Measurements from ENCODE around the gene CTAG1B.

- TF ChIP-seq, protein P1, sequence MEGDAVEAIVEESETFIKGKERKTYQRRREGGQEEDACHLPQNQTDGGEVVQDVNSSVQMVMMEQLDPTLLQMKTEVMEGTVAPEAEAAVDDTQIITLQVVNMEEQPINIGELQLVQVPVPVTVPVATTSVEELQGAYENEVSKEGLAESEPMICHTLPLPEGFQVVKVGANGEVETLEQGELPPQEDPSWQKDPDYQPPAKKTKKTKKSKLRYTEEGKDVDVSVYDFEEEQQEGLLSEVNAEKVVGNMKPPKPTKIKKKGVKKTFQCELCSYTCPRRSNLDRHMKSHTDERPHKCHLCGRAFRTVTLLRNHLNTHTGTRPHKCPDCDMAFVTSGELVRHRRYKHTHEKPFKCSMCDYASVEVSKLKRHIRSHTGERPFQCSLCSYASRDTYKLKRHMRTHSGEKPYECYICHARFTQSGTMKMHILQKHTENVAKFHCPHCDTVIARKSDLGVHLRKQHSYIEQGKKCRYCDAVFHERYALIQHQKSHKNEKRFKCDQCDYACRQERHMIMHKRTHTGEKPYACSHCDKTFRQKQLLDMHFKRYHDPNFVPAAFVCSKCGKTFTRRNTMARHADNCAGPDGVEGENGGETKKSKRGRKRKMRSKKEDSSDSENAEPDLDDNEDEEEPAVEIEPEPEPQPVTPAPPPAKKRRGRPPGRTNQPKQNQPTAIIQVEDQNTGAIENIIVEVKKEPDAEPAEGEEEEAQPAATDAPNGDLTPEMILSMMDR (IDR thresholded peaks at IDR 0.05), result no peak
- TF ChIP-seq POLR2A (IDR thresholded peaks at IDR 0.05), result no peak
Observed at GRCh38 chrX:154657226-154657805, 38.2 kb upstream of the CTAG1B start.
